CD8-positive, alpha-beta memory T cell (primary cell): Measurements from ENCODE around the gene WWP2. TPM values are rescaled to one million over a fixed set of nuclear protein-coding genes. Genes with fewer than 3 reads are reported as not detected.
"Not testable (repeated sequence)": the region's sequence is repeated elsewhere in the genome, so short reads cannot be mapped to it uniquely, and the experiment has no call there.

Experiments
- CTCF ChIA-PET: fragments of 350-600 bp; sonication (Branson Sonifier 250); formaldehyde crosslinking; loops from one replicate; lab custom pipeline; 2021; ENCODE audit warnings: antibody characterized with exemption; lab: Charles Lee
- POLR2A ChIA-PET: fragments of 350-600 bp; sonication (Branson Sonifier 250); formaldehyde crosslinking; loops from one replicate; lab custom pipeline; 2021; ENCODE audit warnings: antibody characterized with exemption; lab: Charles Lee
- DNase-seq, 5 donors: peaks; one replicate each; pipeline versions ENCODE4 v3.0.0 to v3.0.0-alpha.2; 2020 to 2022; ENCODE audit warnings: mixed read lengths in 1 of 5
- H3K27ac ChIP-seq: one replicate; pipeline ENCODE4 v1.7.0; 2013; ENCODE audit warnings: low read depth, mild to moderate bottlenecking, low read length, moderate library complexity
- H3K27me3 ChIP-seq: 2 replicates; pipeline ENCODE4 v1.7.0; 2013; ENCODE audit warnings: low read length, mild to moderate bottlenecking; ENCODE audit not compliant: insufficient read depth, poor library complexity, severe bottlenecking
- H3K36me3 ChIP-seq: 2 replicates; pipeline ENCODE4 v1.7.0; 2013; ENCODE audit warnings: mild to moderate bottlenecking, low read length, moderate library complexity; ENCODE audit not compliant: insufficient read depth
- H3K4me1 ChIP-seq: 2 replicates; pipeline ENCODE4 v1.7.0; 2013; ENCODE audit warnings: mild to moderate bottlenecking, low read length, moderate library complexity; ENCODE audit not compliant: insufficient read depth
- H3K4me3 ChIP-seq: 2 replicates; pipeline ENCODE4 v1.7.0; 2013; ENCODE audit warnings: mild to moderate bottlenecking, low read length
- H3K9me3 ChIP-seq: 2 replicates; pipeline ENCODE4 v1.7.0; 2013; ENCODE audit warnings: mild to moderate bottlenecking, low read length
- H3K27ac Mint-ChIP-seq, 8 donors: one replicate each; pipeline ENCODE4 v1.8.0; 2020 to 2021; ENCODE audit warnings: mixed read lengths in 8 of 8, mild to moderate bottlenecking in 6 of 8, inconsistent platforms in 3 of 8, moderate library complexity in 3 of 8
- H3K27me3 Mint-ChIP-seq, 2 donors: one replicate each; pipeline ENCODE4 v1.8.0; 2020 to 2021; ENCODE audit warnings: mixed read lengths in 2 of 2, mild to moderate bottlenecking in 1 of 2, moderate library complexity in 1 of 2
- H3K36me3 Mint-ChIP-seq, 3 donors: one replicate each; pipeline ENCODE4 v1.8.0; 2020 to 2021; ENCODE audit warnings: mixed read lengths in 3 of 3, inconsistent platforms in 1 of 3, mild to moderate bottlenecking in 1 of 3
- H3K4me1 Mint-ChIP-seq, 3 donors: one replicate each; pipeline ENCODE4 v1.8.0; 2020 to 2021; ENCODE audit warnings: mixed read lengths in 3 of 3, inconsistent platforms in 1 of 3, mild to moderate bottlenecking in 1 of 3
- H3K4me3 Mint-ChIP-seq, 7 donors: one replicate each; pipeline ENCODE4 v1.8.0; 2020 to 2021; ENCODE audit warnings: mixed read lengths in 7 of 7, mild to moderate bottlenecking in 6 of 7, moderate library complexity in 4 of 7, inconsistent platforms in 2 of 7
- H3K9me3 Mint-ChIP-seq, 5 donors: one replicate each; pipeline ENCODE4 v1.8.0; 2020 to 2022; ENCODE audit warnings: mixed read lengths in 5 of 5, mild to moderate bottlenecking in 3 of 5, moderate library complexity in 2 of 5, inconsistent platforms in 1 of 5
- polyA plus RNA-seq: library from polyadenylated mRNA; unstranded; fragments of 300-500 nt; fragmentation: Illumina TruSeq; gene quantifications from one replicate; pipeline ENCODE4 v1.2.3, GENCODE V29; 2021
- total RNA-seq, 2 experiments: library from RNA; stranded (reverse); gene quantifications; one replicate each; pipeline ENCODE4 v1.2.3, GENCODE V29; 2021

WWP2 gene
- total and polyA plus RNA-seq, 3 experiments from 2014 or later = 41.0 to 50.6 (median 46.3) TPM

GRCh38 chr16:69724981-69725479 lies 37.1 kb upstream of the WWP2 start:
- Mint-ChIP-seq H3K4me1 (peaks cover 16 to 31% (median 17%) of the 10 kb centered on the region in 3 donors), H3K27ac (peak overlapping the region in 4 of 8 donors; percentile 27 to 66 (median 55)), H3K27me3 (no peaks in the 10 kb centered on the region), H3K36me3 (peaks cover 0 to 4% (median 0%) of the 10 kb centered on the region in 3 donors), H3K4me3 (peak overlapping the region; percentile 20 to 83 (median 45)), H3K9me3 (no peaks in the 10 kb centered on the region)
- Histone ChIP-seq H3K27me3 (no peaks in the 10 kb centered on the region), H3K4me3 (no peak overlapping the region), H3K9me3 (no peaks in the 10 kb centered on the region), H3K36me3 (no peaks in the 10 kb centered on the region), H3K27ac (no peak overlapping the region), H3K4me1 (peaks cover 16% of the 10 kb centered on the region)
- ChIA-PET CTCF (interaction anchor here (0.8 to 8.2 kb wide), 3 partner anchors 15 to 30 kb away, joined by 3 to 58 read pairs (median 16); partner anchors contain the start of gene NOB1), POLR2A (interaction anchor here (0.5 to 0.9 kb wide), 2 partner anchors 37 to 122 kb away, joined by 3 read pairs; partner anchors contain the start of gene WWP2)
- DNase-seq = no peak

- ChIA-PET CTCF (interaction anchor here (4.6 to 8.2 kb wide), 2 partner anchors 15 to 29 kb away, joined by 16 to 58 read pairs; partner anchors contain the start of gene NOB1), POLR2A (interaction anchor here (0.5 to 2.8 kb wide), 4 partner anchors 28 to 126 kb away, joined by 3 to 19 read pairs (median 4); partner anchors contain the start of gene NOB1)
- Histone ChIP-seq H3K9me3 (no peaks in the 10 kb centered on the region), H3K4me1 (peaks cover 16% of the 10 kb centered on the region), H3K27me3 (no peaks in the 10 kb centered on the region), H3K4me3 (peak overlapping the region; percentile 74), H3K27ac (peak overlapping the region; percentile 74), H3K36me3 (no peaks in the 10 kb centered on the region)
- peaks cover 0 to 4% (median 0%) of the 10 kb centered on the region in 3 donors for H3K36me3 Mint-ChIP-seq
- H3K4me1 Mint-ChIP-seq = peaks cover 16 to 31% (median 17%) of the 10 kb centered on the region in 3 donors
- H3K27me3 Mint-ChIP-seq = no peaks in the 10 kb centered on the region
- H3K4me3 Mint-ChIP-seq = peak overlapping the region; percentile 83 to 96 (median 93)
- no peaks in the 10 kb centered on the region for H3K9me3 Mint-ChIP-seq
- H3K27ac Mint-ChIP-seq = peak overlapping the region; percentile 72 to 96 (median 92)
- no peak for DNase-seq
These were observed 36.4 kb upstream of the WWP2 start for GRCh38 chr16:69725480-69726312.

GRCh38 chr16:69726313-69727060 lies 35.6 kb upstream of the WWP2 start, which contains the start of gene NQO1:
NQO1 (minus strand) TSS chr16:69726560; CDS start chr16:69726439, 121 bp downstream.
- peak within 1 kb of the TSS; percentile 74 for H3K27ac ChIP-seq
- no peaks in the 10 kb centered on the region for H3K9me3 ChIP-seq
- Mint-ChIP-seq H3K36me3 (peaks cover 0 to 4% (median 0%) of the 10 kb centered on the region in 3 donors), H3K4me3 (peak within 1 kb of the TSS; percentile 83 to 96 (median 93)), H3K27ac (peak within 1 kb of the TSS; percentile 72 to 96 (median 92)), H3K9me3 (no peaks in the 10 kb centered on the region), H3K4me1 (peaks cover 16 to 31% (median 17%) of the 10 kb centered on the region in 3 donors), H3K27me3 (no peaks in the 10 kb centered on the region)
- ChIA-PET POLR2A (interaction anchor here (0.6 to 2.8 kb wide), 3 partner anchors 28 to 125 kb away, joined by 3 to 19 read pairs (median 5); partner anchors contain the start of gene NOB1), CTCF (interaction anchor here (4.6 to 8.2 kb wide), 2 partner anchors 16 to 28 kb away, joined by 16 to 58 read pairs; partner anchors contain the start of gene NOB1)
- peaks cover 16% of the 10 kb centered on the region for H3K4me1 ChIP-seq
- H3K36me3 ChIP-seq = no peaks in the 10 kb centered on the region
- peak within 1 kb of the TSS; percentile 74 for H3K4me3 ChIP-seq
- DNase-seq = peak; percentile 68 to 90 (median 80)
- H3K27me3 ChIP-seq = no peaks in the 10 kb centered on the region

- no peaks in the 10 kb centered on the region for H3K9me3 Mint-ChIP-seq
- peaks cover 16 to 31% (median 17%) of the 10 kb centered on the region in 3 donors for H3K4me1 Mint-ChIP-seq
- H3K27ac Mint-ChIP-seq = peak overlapping the region in 2 of 8 donors; percentile 54 to 66
- Histone ChIP-seq H3K4me1 (peaks cover 16% of the 10 kb centered on the region), H3K27me3 (no peaks in the 10 kb centered on the region), H3K9me3 (no peaks in the 10 kb centered on the region), H3K27ac (peak overlapping the region; percentile 68), H3K4me3 (no peak overlapping the region), H3K36me3 (no peaks in the 10 kb centered on the region)
- DNase-seq = no peak
- H3K27me3 Mint-ChIP-seq = no peaks in the 10 kb centered on the region
- peaks cover 0 to 4% (median 0%) of the 10 kb centered on the region in 3 donors for H3K36me3 Mint-ChIP-seq
- peak overlapping the region in 3 of 7 donors; percentile 13 to 33 (median 32) for H3K4me3 Mint-ChIP-seq
- ChIA-PET POLR2A (interaction anchor here (0.7 to 2.8 kb wide), 3 partner anchors 26 to 372 kb away, joined by 3 to 19 read pairs (median 3); partner anchors contain the start of genes NOB1 and WWP2), CTCF (interaction anchor here (4.6 to 8.2 kb wide), 2 partner anchors 18 to 27 kb away, joined by 16 to 58 read pairs; partner anchors contain the start of gene NOB1)
These were observed 34.2 kb upstream of the WWP2 start for GRCh38 chr16:69727916-69728270.

GRCh38 chr16:69729030-69729429 lies 33.1 kb upstream of the WWP2 start:
- not testable (repeated sequence) for H3K4me3 ChIP-seq, H3K4me3 Mint-ChIP-seq, H3K27me3 Mint-ChIP-seq, DNase-seq, H3K9me3 ChIP-seq, H3K36me3 Mint-ChIP-seq, H3K27me3 ChIP-seq, H3K9me3 Mint-ChIP-seq, H3K27ac ChIP-seq, H3K36me3 ChIP-seq
- CTCF ChIA-PET = interaction anchor here (8.2 kb wide), 1 partner anchor 26 kb away, joined by 58 read pairs; the partner anchor contains the start of gene NOB1
- POLR2A ChIA-PET = interaction anchor here (0.7 kb wide), 1 partner anchor 28 kb away, joined by 3 read pairs; no protein-coding TSS in a partner anchor
- Mint-ChIP-seq H3K4me1 (peaks cover 16 to 31% (median 17%) of the 10 kb centered on the region in 3 donors), H3K27ac (peak overlapping the region in 1 of 8 donors; percentile 54)
- H3K4me1 ChIP-seq = peaks cover 16% of the 10 kb centered on the region

GRCh38 chr16:69731280-69731679 lies 30.9 kb upstream of the WWP2 start:
- POLR2A ChIA-PET = not testable (repeated sequence)
- CTCF ChIA-PET = interaction anchor here (1.5 to 1.7 kb wide), 2 partner anchors 22 to 23 kb away, joined by 4 to 5 read pairs; partner anchors contain the start of gene NOB1

GRCh38 chr16:69732101-69732500 lies 30.0 kb upstream of the WWP2 start:
- H3K4me3 ChIP-seq = no peak overlapping the region

More at GRCh38 chr16:69731280-69731679, 30.9 kb upstream of the WWP2 start:
- not testable (repeated sequence) for H3K9me3 Mint-ChIP-seq, H3K36me3 ChIP-seq, H3K4me3 Mint-ChIP-seq, H3K4me3 ChIP-seq, H3K9me3 ChIP-seq, DNase-seq, H3K36me3 Mint-ChIP-seq, H3K27ac ChIP-seq, H3K27ac Mint-ChIP-seq, H3K27me3 Mint-ChIP-seq, H3K27me3 ChIP-seq
- H3K4me1 ChIP-seq = peaks cover 11% of the 10 kb centered on the region
- peaks cover 10 to 18% (median 10%) of the 10 kb centered on the region in 3 donors for H3K4me1 Mint-ChIP-seq

More at GRCh38 chr16:69732101-69732500, 30.0 kb upstream of the WWP2 start:
- CTCF ChIA-PET = interaction anchor here (0.7 to 1.5 kb wide), 2 partner anchors 23 to 27 kb away, joined by 3 to 4 read pairs; no protein-coding TSS in a partner anchor
- Histone ChIP-seq H3K4me1 (peaks cover 6% of the 10 kb centered on the region), H3K27me3 (no peaks in the 10 kb centered on the region), H3K9me3 (no peaks in the 10 kb centered on the region), H3K36me3 (no peaks in the 10 kb centered on the region), H3K27ac (no peak overlapping the region)
- Mint-ChIP-seq H3K4me3 (no peak overlapping the region), H3K36me3 (no peaks in the 10 kb centered on the region), H3K9me3 (no peaks in the 10 kb centered on the region), H3K27me3 (no peaks in the 10 kb centered on the region), H3K27ac (no peak overlapping the region), H3K4me1 (peaks cover 1 to 10% (median 1%) of the 10 kb centered on the region in 3 donors)
- POLR2A ChIA-PET = no interaction called here
- no peak for DNase-seq
